NCI-H446 treated with DMSO at 0.1 percent for 48 hours (cell line): ENCODE measurements around the gene TENT5C.

Experiments used
- DNase-seq: peaks from one replicate; lab custom pipeline; 2025; lab: John Stamatoyannopoulos, UW

Gene TENT5C

DNA sequence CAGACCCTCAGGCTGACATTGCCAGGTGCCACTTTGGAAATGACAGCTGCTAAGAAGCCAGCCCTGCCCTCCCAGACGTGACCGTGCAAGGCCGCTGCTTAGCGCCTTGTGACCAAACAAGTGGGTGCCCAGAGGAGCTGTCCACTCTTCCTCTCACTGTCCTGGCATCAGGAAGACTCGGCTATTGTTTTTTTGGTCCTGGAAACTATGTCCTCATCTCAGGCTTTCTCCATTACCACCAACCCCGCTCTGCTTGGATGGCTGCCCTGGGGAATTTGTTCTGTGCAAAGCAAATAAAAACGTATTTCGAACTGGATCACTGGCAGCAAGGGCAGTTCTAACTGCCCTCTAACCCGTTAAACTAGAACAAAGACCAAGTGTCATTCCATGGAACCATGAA lies 13.7 kb upstream of the TENT5C start:
- DNase-seq: no peak

DNA sequence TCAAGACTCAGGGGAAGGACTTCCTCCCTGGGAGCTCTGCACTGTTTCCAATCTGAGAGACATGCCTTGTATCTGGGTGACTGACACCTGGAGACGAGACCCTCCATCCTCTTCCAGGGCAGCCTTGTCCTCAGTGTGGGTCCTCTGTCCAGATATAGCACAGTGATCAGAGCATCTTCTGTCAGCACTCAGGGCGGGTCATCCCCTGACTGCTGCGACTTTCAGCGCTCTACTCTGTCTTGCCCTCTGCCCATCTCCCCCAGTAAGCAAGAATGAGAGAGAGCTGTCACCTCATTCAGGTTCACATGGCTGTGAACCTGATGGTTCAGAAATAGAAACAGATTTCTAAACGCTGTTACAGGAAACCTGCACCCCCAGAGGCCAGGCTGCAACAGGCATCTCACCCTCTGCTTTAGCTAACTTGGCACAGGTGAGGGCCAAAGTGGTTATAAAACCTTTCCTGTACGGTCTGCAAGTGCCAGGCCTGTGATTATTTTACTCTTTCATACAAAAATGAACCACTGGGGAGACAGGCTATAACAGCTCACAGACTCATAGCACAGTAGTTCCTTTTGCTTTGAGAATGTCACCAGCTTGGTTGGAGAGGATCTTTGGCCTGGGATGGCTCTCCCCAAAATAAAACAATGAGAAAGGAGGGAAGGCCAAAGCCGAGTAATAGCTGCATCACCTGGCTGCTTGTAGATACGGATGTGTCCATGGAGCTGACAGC lies 11.4 kb upstream of the TENT5C start:
- DNase-seq: no peak

DNA sequence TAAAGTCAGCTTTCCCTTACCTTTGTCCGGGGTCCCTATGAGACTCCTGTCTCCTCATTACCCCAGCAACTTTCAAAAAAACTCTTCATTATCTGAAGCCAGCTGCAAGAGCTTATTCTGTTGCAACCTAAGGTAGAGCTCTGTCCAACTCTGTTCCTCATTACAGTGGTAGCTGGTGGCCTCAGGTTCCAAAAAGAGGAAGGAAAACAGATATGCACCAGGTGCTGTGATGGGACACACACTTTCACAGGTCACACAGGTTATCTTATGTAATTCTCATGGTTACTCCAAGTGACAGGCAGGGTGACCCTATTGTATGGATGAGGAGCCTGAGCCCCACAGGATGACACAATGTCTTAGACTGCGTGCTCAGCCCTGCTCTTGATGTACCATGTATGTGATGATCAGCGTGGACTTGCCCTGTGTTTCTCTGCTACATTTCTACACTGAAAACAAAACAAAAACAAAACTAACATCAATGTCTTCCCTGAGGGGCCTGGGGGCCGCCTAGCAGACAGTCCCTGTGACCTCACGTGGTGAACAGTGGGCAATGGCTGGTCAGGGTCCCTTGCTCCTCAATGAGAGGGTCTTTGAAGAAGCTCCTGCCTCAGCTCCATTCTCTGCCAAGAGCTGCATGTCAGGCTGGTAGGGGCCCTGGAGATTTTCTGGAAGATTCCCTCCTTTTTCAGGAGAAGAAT lies 9.7 kb upstream of the TENT5C start:
- no peak for DNase-seq

DNA sequence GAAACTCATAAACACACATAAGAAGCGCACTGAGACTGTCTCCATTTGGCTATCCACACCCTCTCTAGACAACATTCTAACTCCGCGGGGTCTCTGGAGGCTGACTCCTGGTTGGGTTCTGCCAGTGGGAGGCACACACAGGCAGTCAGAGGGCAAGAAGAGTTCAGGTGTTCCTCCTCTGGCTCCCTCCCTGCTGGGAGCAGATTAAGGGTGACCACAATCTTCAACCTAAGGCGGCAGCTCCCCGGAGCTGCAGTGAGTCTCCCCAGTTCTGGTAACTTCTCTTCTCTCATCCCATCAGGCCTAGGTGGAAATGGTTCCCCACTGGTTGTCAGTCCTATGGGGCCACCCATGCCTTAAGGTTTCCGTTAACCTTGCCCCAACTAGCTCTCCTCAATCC lies 7.4 kb upstream of the TENT5C start:
- DNase-seq: no peak

DNA sequence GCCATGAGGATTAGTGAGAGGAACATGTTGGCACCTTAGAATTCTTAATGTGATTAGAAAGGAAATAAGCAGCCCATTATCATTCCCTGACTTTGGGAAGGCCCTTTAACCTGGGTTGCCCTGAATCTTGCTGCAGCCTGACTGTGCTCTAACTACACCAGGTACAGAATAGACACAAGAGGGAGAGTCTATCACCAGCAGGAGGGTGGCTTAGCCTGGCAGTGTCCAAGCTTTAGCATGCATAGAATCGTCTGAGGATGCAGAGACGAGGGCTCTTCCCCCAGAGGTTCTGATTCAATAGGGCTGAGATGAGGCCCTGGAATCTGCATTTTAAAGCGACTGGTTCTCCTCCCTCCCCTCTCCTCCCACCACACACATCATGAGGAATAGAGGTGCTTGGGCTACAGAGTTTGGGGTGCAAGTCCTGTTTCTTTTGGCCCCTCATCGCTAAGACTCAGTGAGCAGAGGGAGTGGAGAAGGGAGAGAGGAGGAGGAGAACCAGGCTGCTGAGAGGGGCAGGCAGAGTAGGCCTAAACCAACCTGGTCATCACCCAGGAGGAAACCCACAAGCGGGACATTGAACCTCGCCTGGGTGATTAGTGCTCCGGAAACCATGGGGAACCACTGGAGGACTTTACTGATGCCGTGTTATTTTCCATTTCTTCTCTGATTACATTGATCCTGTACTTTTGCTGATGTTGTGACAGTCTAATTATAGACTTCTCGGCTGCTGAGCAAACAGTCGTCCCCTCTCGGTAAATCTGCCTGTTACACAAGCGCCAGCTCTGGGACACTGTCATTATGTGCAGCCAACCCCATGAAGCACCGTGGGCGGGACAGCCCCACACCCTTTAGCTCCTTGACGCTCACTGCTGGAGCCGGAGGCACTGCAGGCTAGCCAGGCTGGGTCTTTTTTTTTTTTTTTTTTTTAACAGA lies 6.3 kb upstream of the TENT5C start:
- DNase-seq: no peak

DNA sequence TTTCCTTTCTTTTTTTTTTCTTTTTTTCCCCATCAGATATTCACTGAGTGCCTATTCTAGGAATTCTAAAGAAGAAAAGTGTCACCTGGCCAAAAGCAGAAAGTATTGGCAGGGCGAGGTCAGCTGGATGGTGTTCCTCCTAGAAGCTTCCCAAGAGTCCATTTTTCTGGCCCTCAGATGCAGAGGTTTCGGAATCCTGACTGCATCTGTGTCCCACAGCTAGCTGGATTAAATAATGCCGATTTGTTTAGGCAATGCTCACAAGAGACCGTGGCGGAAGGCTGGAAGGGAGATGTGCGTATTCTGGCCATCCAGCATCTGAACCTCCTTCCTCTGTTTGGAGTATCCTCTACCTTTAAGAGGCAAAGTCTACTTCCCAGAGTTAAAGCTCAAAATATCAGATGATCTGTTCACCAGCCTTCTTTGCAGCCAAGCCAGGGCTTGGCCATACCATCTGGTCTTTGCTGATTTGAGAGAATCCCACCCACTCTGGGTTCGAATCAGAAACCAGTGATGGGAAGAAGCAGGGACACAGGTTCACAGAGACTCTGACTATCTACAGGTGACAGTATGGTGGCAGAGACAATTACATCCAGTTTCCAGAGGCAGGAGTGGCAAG lies 5.4 kb upstream of the TENT5C start:
- DNase-seq: no peak

DNA sequence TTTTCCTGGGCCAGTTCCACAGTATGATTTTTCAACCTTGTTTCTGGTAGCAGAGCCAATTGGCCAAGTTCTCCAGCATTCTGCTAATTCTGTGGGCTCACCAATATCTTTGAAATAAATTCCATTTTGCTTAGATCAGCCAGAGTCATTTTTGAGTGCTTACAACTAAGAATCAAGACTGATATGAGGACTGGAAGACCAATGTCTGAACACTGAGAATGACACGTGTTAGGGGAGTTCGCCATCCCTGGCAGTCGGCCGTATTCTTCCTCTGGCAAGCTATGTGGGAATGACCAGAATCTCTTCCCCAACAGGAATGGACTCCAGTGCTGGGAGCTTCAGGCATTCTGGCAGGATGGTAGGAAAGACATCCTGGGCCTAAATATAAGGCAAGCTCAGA lies 4.9 kb upstream of the TENT5C start:
- DNase-seq: no peak

DNA sequence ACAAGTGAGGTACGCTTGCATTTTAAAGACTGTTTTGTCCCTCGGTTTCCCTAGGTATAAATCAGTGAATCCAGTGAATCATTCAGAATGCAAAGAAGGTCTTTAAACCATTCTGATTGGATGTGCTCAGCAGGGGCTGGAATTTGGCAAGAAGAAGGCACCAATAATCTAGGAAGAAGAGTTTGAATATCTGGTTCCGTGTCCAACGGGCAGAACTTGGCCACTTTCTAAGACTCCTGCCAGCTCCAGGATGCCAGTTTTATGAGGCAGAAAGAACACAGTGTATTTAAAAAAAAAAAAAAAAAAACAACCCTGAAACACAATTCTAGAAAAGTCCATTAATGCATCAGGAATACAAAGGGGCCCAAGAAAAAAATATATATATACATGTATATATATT lies 3.0 kb upstream of the TENT5C start:
- no peak for DNase-seq

DNA sequence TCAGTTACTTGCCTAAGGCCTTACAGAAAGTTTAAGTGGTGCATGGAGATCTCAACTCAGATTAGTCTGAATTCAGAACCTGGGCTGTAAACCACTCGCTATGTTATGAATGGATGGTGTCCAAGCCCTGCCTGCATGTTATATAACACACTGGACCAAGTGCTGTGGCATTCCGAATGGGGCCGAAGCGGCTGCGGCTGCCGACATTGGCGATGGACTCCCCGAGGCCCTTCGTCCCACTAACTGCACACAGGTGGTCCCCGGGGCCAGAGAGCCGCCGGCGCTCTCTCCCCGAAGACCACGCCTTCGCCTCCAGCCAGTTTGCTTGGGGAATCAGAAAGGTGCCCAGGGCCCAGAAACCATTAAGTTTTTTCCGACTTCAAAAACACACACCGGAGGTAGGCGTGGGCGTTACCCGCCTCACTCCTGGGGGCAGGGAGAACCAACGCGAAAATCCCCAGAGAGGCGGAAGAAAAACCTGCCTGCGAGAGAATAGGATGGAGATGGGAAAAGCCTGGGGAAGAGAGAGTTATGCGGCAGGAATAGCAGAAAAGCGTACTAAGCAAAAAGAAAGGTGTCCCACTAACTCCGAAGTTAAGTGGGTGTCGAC lies 579 bp upstream of the TENT5C start:
- no peak for DNase-seq

DNA sequence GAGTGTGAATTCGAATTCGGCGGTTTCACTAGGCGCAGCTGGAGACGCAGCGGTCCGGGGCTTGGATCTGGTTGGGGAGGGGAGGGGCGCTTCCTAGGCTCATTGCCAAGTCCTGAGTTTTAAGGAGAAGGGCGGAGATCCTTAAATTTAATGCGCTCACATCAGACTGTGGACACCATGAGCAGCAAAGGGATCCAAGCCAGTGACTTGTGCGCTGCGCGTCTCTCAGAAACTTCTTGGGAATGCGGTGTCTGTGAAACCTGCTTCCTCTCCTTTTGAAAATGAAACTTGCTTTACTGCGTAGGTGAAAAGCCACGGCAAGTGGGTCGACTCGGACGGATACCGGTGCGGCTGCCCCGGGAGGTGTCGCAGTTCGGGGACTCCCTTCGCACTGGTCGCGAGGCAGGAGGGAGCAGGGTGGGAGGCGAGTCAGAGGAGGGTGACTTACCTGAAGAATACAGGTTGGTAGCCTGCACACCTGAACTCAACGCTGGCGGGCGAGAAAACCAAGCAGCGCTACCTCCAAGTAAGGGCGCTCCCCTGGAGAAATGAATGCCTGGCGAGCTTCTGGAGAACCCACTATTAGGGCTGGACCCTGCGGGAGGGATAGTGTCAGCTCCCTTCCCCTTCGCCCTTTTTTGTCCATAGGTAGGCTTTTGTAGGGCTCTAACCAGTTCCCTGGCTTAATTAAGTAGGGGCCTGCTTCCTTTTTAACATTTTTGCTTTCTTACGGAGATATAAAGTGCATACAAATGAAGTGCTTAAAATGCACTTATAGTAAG lies 992 bp downstream of the TENT5C start:
- DNase-seq: no peak

DNA sequence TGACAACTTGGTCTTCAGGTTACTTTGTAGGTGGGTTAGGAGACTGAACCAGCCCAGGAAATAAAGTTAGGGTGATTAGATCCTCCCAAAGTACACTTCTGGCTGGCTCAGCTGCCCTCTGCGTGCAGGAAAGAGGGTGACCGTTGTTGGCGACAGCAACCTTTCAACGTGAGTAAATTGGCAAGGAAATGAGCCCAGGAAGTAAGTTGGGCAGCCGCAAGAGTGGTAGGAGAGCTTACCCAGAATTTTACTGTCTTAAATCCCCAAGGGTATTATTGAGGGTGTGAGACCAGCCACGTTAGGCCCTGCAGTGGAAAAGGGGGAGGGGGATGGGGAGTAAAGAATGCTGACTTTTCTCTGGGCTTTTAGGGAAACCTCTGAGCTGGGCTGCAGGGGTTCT lies 1.6 kb downstream of the TENT5C start:
- no peak for DNase-seq

DNA sequence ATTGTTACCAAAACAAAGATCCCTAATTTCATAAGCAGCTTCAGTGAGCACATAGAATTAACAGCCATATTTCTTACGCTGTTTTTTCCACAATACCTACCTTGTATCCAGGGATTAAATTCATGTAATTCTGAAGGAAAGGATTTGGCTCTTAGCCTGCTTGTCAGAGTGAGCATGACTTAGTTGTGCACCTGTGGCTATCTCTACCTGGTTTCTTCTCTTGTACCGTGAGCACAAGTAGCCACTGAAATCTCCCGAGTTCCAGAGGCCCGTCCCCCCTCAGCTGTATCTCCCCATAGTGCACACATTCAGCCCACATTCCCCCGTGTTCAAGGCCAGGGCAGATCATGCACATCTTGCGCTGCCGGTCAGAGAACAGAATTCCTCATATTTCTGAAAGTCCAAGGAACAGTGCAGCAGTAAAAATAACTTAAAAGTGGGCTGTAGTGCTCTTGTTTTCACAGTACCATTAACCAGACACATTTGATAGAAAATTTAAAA lies 2.3 kb downstream of the TENT5C start:
- DNase-seq: no peak

DNA sequence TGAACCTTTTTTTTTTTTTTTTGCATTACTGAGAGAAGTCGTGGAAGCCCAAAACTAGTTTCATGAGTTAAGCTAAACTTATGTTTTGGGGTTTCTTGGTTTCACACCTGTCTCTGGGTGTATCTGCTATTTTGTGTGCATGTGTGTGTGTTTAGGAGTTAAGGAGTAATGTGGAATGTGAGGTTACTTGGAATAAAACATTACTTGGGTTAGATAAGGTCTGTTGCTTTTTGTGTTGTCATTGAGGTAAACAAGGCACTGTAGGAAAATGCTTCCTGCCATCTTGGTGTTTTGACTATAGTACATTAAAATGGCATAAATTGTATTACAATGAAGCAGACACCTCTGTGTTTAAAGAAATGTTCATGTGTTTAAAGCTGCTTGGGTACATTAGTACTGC lies 2.9 kb downstream of the TENT5C start:
- DNase-seq: no peak

DNA sequence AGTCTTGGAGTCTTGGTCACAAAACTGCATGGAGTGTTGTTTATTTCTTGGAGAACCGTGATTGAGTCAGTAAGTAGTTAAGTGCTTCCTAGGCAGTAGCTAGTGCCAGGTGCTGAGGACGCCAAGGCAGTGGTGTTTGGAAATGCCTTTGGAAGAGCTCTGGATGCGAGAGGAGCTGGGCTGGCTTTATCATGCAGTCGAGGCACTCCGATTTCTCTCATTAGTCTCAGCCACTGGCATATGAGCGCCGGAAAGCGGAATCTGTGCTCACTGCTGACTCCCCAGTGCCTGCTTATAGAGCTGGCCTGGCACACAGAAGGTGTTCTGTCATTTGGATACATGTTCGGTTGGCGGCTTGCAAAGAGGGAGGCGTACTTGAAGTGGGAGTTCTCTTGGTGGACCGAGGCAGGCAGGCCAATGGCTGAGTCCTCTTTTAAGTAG lies 3.6 kb downstream of the TENT5C start:
- DNase-seq: no peak

DNA sequence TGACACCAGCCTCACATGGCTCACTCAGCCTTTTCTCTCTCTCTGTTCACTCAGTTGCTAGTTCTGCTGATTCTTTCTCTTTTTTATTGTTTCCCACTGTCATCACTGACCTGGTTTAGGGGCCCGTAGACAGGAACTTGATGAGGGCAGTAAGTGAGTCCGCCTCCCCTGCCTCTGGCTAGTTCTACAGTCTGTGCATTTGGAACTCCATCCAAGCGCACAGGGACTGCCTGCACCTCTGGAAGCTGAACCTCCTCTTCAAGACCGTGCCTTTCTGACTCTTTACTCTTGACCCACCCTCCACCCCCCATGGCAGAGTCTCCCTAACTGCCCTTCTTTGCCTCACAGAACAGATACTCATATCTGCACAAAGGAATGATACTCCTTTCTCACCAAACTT lies 4.2 kb downstream of the TENT5C start:
- no peak for DNase-seq

DNA sequence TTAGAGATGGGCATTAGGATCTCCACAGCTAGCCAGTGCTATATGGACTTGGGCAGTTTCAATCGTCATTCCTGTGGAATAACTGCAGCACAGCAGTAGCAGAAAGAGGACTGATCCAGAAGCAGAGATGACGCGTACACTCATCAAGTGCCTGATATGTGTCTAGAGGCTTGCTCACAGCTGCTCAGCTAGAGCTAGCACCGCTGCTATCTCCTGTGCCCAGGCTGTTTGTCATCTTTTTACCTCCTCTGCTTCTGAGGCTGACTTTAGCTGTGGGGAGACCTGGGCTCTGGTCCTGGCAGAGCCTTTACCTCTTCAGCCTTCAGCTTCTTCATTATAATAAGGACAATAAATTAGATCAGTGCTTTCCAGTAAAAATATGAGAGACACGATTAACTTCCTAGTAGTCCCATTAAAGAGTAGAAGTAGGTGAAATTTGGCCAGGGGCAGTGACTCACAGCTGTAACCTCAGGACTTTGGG lies 5.3 kb downstream of the TENT5C start:
- no peak for DNase-seq

DNA sequence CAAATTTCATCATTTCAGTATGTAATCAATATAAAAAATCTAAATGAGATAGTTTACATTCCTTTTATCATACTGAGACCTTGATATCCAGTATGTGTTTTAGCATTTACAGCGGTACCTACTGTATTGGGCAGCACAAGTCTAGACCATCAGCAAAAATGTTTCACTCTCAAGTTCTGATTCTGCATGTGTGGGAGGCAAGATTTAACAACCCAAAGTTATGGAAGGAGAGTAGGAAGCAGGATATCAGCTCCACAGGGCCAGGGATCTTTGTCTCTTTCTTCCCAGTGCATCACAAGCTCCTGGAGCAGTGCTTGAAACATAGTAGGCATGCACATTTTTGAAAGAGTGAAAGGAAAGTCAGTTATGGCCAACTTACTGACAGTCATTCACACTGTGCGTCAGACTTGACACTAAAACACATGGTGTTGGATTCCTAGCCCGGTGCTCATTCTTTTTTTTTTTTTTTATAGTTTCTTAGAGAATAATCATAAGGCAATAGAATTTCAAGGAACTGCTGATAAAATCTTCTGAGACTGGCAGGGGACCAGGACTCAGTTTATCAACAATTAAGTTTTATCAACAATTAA lies 6.1 kb downstream of the TENT5C start:
- no peak for DNase-seq

DNA sequence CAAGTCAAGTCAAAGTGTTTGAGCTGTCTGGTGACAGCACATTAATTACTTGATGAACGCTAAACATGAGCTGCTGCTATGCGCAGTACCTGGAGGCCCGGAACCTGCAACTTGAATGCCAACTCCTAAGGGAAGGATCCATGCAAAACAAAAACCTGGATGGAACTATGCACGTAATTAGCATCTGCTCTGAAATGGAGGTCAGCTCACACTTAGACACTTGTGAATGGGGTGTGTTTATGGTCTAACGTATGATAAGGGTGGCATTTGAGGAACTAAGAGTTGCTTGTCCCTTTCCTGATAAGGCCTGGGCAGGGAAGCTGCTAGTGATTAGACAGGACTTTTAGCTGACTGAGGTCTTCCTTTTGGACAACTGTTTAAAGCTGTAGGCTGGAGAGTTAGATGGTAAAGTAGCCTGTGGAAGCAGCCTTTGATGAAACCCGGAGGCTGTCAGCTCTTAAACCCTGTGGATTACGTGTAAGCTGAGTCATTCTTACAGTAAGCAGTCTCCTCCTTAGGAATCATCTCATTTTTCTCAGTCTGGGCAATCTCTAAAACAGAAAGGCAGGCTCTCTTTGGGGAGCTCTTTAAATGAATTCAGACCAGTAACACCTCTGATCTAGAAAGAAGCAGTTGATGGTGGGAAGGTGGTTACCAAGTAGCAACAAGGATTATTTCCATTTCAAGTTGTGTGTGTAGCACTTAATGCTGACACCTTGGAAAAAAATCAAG lies 6.8 kb downstream of the TENT5C start:
- DNase-seq: no peak

DNA sequence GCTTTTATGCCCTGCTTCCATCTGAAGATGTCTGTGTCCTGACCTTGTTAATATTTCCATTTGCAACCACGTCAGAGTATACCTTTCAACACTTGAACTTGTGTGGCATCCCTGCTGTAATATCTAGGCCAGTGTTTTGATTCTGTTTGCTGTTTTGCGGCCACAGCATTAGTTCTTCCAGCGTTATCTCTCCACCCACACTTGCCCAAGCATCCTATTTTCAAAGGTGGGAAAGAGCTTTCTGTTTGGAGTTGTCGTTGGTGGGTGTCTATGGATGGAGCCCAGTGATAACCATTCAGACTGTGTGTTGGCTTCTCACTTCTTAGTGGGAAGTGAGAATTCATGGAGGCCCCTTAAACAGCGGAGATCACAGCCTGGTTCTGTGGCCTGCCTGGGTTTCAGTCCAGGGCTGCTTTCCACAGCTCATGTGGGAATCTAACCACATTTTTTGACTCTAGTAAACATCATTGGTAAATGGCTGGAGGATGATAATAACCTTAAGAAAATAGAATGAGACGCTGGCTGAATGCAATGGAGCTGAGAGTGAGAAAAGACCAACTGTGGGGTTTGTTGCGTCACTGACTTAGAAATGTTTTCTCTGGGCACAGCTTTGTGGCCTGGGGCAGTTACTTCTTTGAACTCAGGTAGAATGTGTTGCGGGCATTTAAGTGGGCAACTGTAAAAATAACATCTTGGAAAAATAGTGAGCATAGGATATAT lies 7.6 kb downstream of the TENT5C start:
- DNase-seq: no peak
